Small intestine (tissue), 16 donors: Measurements from ENCODE around the gene IL1RL2. TPM values are rescaled to one million over a fixed set of nuclear protein-coding genes. Genes with fewer than 3 reads are reported as not detected.

ENCODE experiments used
- DNase-seq, 2 donors: peaks; one replicate each; pipeline versions ENCODE4 v3.0.0 to v3.0.0-alpha.2; 2013
- FAIRE-seq: peaks from 2 replicates; lab custom pipeline; 2012; peaks lifted over from hg19 to GRCh38; lab: Jason Lieb, UNC
- H3K27ac ChIP-seq, 3 donors: one replicate each; pipeline ENCODE4 v1.5.1; 2013; ENCODE audit warnings: low read length in 2 of 3, mild to moderate bottlenecking in 2 of 3, control low read depth in 1 of 3, inconsistent platforms in 1 of 3, low read depth in 1 of 3, moderate library complexity in 1 of 3
- H3K27me3 ChIP-seq, 3 donors: one replicate each; pipeline ENCODE4 v1.6.1; 2013; ENCODE audit warnings: low read length in 3 of 3, inconsistent platforms in 1 of 3; ENCODE audit not compliant: control insufficient read depth in 3 of 3, insufficient read depth in 3 of 3
- H3K36me3 ChIP-seq, 3 donors: one replicate each; pipeline ENCODE4 v1.6.1; 2013; ENCODE audit warnings: low read length in 3 of 3, inconsistent platforms in 1 of 3, low read depth in 1 of 3, mild to moderate bottlenecking in 1 of 3, moderate library complexity in 1 of 3; ENCODE audit not compliant: control insufficient read depth in 3 of 3, insufficient read depth in 2 of 3
- H3K4me1 ChIP-seq, 3 donors: one replicate each; pipeline ENCODE4 v1.6.1; 2013; ENCODE audit warnings: low read length in 2 of 3, inconsistent platforms in 1 of 3, low read depth in 1 of 3, mild to moderate bottlenecking in 1 of 3, moderate library complexity in 1 of 3; ENCODE audit not compliant: control insufficient read depth in 3 of 3, insufficient read depth in 2 of 3
- H3K4me3 ChIP-seq, 3 donors: one replicate each; pipeline ENCODE4 v1.5.1; 2013; ENCODE audit warnings: low read length in 3 of 3, control low read depth in 1 of 3, inconsistent platforms in 1 of 3, low read depth in 1 of 3, mild to moderate bottlenecking in 1 of 3, moderate library complexity in 1 of 3
- H3K9me3 ChIP-seq, 2 donors: one replicate each; pipeline ENCODE4 v1.6.1; 2013; ENCODE audit warnings: low read depth in 1 of 2, low read length in 1 of 2; ENCODE audit not compliant: control insufficient read depth in 2 of 2, insufficient read depth in 1 of 2
- WGBS, 3 donors: extraction: QIAGEN DNeasy Blood & Tissue Kit; methylation state at CpG; one replicate each; pipeline ENCODE4 v1.1.7; 2013; 5-methylcytosine and 5-hydroxymethylcytosine counted together
- long read RNA-seq, 10 donors: transcript quantifications; one replicate each; lab custom pipeline, GENCODE V29; 2026
- polyA plus RNA-seq, 4 donors: library from polyadenylated mRNA; stranded (reverse) in 3 of 4; unstranded in 1 of 4; fragments of 200-250 nt in 3 of 4; fragments of 120-200 nt in 1 of 4; gene quantifications; one replicate each; pipeline versions ENCODE4 v1.2.1 to v1.2.3, GENCODE V29; 2013
- donor health status: healthy with polysubstance abuse.
- donor health status: control.
- donor health status: control.
- donor health status: Bipolar disorder and iron deficiency.
- donor health status: healthy.

IL1RL2 gene
- under 1 TPM in 2 of 4 donors, not detected in 2; 0.25 to 0.34 TPM for polyA plus RNA-seq
- long read RNA-seq, donor 1 = 0 reads
- long read RNA-seq, donor 2 = 0 reads
- long read RNA-seq, donor 3 = 0 reads
- long read RNA-seq, donor 4 = 0 reads
- long read RNA-seq, donor 5 = 0 reads
- long read RNA-seq, donor 6 = 0 reads
- long read RNA-seq, donor 7 = 0 reads
- long read RNA-seq, donor 8 = 0 reads
- long read RNA-seq, donor 9 = 0 reads
- long read RNA-seq, donor 10 = 0 reads

- Histone ChIP-seq H3K27me3 (peaks cover 0 to 25% (median 0%) of the 10 kb centered on the region in 3 donors), H3K4me1 (peaks cover 0 to 10% (median 0%) of the 10 kb centered on the region in 3 donors), H3K27ac (peak within 1 kb of the TSS in 1 of 3 donors; percentile 7), H3K4me3 (peak within 1 kb of the TSS; percentile 16 to 42 (median 25)), H3K36me3 (no peaks in the 10 kb centered on the region), H3K9me3 (no peaks in the 10 kb centered on the region)
- peak in 1 of 2 donors; percentile 34 for DNase-seq
- WGBS, 3 donors = 17 to 45% (median 44%) methylated on average over 36 of the region's 36 CpGs
- FAIRE-seq = no peak
These were observed at the start of gene IL1RL2 for GRCh38 chr2:102186791-102187495. TSS of gene IL1RL2 (plus strand) at chr2:102187023. CDS start at chr2:102187868, 845 bp downstream.

- no peak for FAIRE-seq
- H3K27ac ChIP-seq = no peak overlapping the region
- 66 to 84% (median 75%) methylated on average over 2 of the region's 2 CpGs for WGBS, 3 donors
These were observed 49.7 kb upstream of the IL1RL2 start for GRCh38 chr2:102137138-102137537.

GRCh38 chr2:102138331-102138730 is 48.5 kb upstream of the IL1RL2 start:
- no peaks in the 10 kb centered on the region for H3K9me3 ChIP-seq
- H3K4me3 ChIP-seq = no peak overlapping the region
- no peaks in the 10 kb centered on the region for H3K36me3 ChIP-seq
- H3K4me1 ChIP-seq = peaks cover 0 to 2% (median 0%) of the 10 kb centered on the region in 3 donors
- DNase-seq = peak in 1 of 2 donors; percentile 52
- H3K27me3 ChIP-seq = peaks cover 0 to 20% (median 3%) of the 10 kb centered on the region in 3 donors
- peak overlapping the region in 1 of 3 donors; percentile 8 for H3K27ac ChIP-seq
- WGBS, 3 donors = 57 to 60% (median 60%) methylated on average over 4 of the region's 4 CpGs
- FAIRE-seq = no peak

More at GRCh38 chr2:102137138-102137537, 49.7 kb upstream of the IL1RL2 start:
- Histone ChIP-seq H3K9me3 (no peaks in the 10 kb centered on the region), H3K27me3 (peaks cover 0 to 13% (median 3%) of the 10 kb centered on the region in 3 donors), H3K36me3 (no peaks in the 10 kb centered on the region), H3K4me3 (no peak overlapping the region), H3K4me1 (peaks cover 0 to 2% (median 0%) of the 10 kb centered on the region in 3 donors)
- DNase-seq = no peak

- Histone ChIP-seq H3K4me1 (peaks cover 0 to 2% (median 0%) of the 10 kb centered on the region in 3 donors), H3K27me3 (peaks cover 3 to 26% (median 3%) of the 10 kb centered on the region in 3 donors), H3K9me3 (peaks cover 0 to 4% of the 10 kb centered on the region in 2 donors), H3K27ac (no peak overlapping the region), H3K36me3 (peaks cover 0 to 4% (median 0%) of the 10 kb centered on the region in 3 donors), H3K4me3 (no peak overlapping the region)
- WGBS, 3 donors = 56 to 64% (median 59%) methylated on average over 1 of the region's 1 CpG
- DNase-seq (no peak), FAIRE-seq (no peak)
These were observed 47.0 kb upstream of the IL1RL2 start for GRCh38 chr2:102139851-102140250.

- peaks cover 3 to 26% (median 3%) of the 10 kb centered on the region in 3 donors for H3K27me3 ChIP-seq
- WGBS, 3 donors = 93 to 100% (median 93%) methylated on average over 2 of the region's 2 CpGs
- peaks cover 0 to 2% (median 0%) of the 10 kb centered on the region in 3 donors for H3K4me1 ChIP-seq
- no peak overlapping the region for H3K4me3 ChIP-seq
- FAIRE-seq (no peak), DNase-seq (no peak)
- H3K9me3 ChIP-seq = peaks cover 0 to 9% of the 10 kb centered on the region in 2 donors
- peak overlapping the region in 2 of 3 donors; percentile 79 to 97 for H3K27ac ChIP-seq
- H3K36me3 ChIP-seq = peaks cover 0 to 7% (median 0%) of the 10 kb centered on the region in 3 donors
These were observed 46.4 kb upstream of the IL1RL2 start for GRCh38 chr2:102140377-102140776.

- Histone ChIP-seq H3K4me3 (peak overlapping the region in 1 of 3 donors; percentile 53), H3K27ac (peak overlapping the region; percentile 17 to 97 (median 79))
- no peak for FAIRE-seq
These were observed 45.5 kb upstream of the IL1RL2 start for GRCh38 chr2:102141011-102141943.

GRCh38 chr2:102141970-102142828 is 44.6 kb upstream of the IL1RL2 start, which contains the start of gene IL1R1:
TSS of gene IL1R1 (plus strand) at chr2:102142746. CDS start at chr2:102157725, 14,979 bp downstream.
- 8 to 12% (median 10%) methylated on average over 41 to 65 of the region's 65 CpGs for WGBS, 3 donors
- Histone ChIP-seq H3K36me3 (peaks cover 0 to 10% (median 0%) of the 10 kb centered on the region in 3 donors), H3K9me3 (peaks cover 0 to 26% of the 10 kb centered on the region in 2 donors), H3K27ac (peak within 1 kb of the TSS; percentile 76 to 97 (median 79)), H3K4me3 (peak within 1 kb of the TSS; percentile 40 to 59 (median 48)), H3K27me3 (peaks cover 3 to 29% (median 3%) of the 10 kb centered on the region in 3 donors), H3K4me1 (peaks cover 0 to 2% (median 0%) of the 10 kb centered on the region in 3 donors)
- DNase-seq = peak; percentile 17 to 79
- no peak for FAIRE-seq

More at GRCh38 chr2:102141011-102141943, 45.5 kb upstream of the IL1RL2 start:
- Histone ChIP-seq H3K9me3 (peaks cover 0 to 17% of the 10 kb centered on the region in 2 donors), H3K4me1 (peaks cover 0 to 2% (median 0%) of the 10 kb centered on the region in 3 donors), H3K36me3 (peaks cover 0 to 10% (median 0%) of the 10 kb centered on the region in 3 donors), H3K27me3 (peaks cover 3 to 26% (median 3%) of the 10 kb centered on the region in 3 donors)
- 55 to 75% (median 72%) methylated on average over 15 of the region's 15 CpGs for WGBS, 3 donors
- peak in 1 of 2 donors; percentile 30 for DNase-seq
